Measurements from ENCODE around the gene ALG12.

ALG12 gene

DNA sequence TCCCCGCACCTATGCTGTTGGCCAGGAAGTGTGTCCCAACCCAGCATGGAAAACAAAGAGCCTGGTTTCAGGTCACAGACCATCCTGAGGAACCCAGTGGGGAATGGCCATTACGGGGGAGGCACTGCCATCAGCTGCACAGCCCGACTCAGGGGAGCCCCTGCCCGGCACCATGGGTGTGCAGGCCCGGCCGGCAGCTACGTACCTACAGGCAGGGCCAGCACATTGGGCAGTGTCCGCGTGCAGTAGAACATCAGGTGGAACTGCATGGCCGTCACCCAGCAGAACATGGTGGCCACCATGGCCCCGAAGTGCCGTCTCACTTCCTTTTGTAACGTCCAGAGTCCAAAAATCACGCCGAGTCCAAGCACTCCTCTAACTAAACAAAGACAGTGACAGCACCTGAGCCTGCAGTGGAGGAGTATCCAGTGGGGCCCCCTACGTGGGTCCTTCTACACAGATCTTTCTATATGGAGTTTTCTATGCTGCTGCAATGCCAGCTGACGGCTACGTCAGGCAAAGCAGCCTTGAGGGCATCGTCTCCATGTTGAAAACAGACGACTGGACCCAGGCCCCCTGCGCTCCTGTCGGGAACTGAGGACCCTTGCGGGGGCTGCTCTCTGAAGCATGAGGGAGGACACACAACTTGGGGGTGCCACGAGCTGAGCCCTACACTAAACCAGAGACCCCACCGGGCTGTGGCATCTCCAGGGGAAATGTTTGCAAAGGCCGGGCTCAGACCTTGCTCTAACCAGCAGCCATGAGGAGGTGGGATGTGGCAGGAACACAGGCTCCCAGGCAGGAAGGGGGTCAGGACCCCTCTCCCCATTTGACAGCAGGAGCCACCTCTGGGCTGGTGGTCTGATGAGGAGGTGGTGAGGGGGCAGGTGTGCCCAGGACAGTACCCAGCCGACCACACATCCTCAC, 7.7 kb downstream of the ALG12 start:
- DNase-seq, result no peak

DNA sequence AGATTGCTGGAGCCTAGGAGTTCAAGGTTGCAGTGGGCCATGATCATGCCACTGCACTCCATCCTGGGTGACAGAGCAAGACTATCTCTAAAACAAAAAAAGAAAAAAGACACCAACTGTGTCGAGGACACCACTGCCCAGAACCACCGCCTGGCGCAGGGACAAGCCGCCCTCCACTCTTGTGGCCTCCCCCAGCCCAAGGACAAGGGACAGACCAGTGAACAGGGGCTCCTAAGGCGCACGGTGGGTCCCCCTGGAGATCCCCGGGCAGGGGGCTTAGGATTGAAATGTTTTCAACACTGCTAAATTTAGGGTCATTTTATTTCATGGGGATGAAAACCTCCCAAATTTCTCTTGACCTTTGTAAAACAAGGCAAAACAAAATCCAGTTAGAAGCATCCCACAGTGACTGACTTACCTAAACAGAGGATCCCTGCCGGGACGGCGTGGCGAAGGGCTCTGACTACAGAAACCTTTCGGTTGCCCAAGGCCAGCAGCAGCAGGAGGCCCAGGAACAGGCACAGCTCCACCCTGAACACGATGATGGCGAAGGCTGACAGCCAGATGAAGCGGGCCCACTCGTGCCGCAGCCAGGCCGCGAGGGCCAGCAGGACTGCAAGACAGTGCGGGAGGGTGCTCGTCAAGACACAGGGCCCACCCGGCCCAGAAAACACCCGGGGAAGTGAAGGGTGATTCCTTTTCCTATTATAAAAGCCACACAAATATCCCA, 8.6 kb downstream of the ALG12 start:
- no peak for DNase-seq

DNA sequence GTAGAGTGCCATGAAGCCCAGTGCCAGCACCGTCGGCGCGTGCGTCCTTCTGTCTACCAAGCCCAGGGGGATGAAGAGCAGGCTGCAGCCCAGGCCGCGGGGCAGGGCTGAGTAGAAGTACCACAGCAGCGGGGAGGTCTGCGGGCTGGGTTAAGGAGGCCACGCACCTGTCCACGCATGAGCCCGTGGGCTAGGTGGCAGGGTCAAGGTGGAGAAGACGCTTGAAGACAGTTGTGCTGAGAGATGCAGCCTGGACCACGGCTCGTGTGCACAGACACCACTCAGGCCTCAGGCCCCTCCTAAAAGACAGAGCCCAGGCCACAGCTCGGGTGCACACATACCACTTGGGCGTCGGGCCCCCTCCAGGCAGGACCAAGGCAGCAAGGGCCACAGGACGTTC, 10.4 kb downstream of the ALG12 start:
- DNase-seq, result no peak

DNA sequence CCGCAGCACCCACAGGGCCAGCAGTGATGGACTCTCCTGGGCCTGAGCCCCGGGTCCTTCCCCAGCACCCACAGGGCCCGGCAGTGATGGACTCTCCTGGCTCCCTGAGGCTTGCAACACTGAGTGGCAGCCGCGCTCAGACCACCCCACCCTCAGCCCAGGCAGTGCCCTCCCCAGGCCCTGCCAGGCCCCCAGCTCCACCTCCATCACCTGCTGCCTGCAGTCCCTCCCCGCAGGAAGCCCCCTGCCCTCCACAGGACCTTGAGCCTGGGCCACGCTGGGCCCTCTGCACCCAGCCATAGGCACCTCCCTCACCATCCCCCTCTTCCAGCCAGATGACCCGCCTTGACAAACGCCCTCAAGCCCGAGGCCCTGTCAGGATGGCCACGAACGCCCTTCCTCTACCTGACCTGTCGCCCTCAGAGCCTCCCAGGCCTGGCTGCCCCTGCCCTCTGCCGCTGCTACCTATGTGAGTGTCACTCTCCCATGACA, 11.4 kb downstream of the ALG12 start:
- no peak for DNase-seq

DNA sequence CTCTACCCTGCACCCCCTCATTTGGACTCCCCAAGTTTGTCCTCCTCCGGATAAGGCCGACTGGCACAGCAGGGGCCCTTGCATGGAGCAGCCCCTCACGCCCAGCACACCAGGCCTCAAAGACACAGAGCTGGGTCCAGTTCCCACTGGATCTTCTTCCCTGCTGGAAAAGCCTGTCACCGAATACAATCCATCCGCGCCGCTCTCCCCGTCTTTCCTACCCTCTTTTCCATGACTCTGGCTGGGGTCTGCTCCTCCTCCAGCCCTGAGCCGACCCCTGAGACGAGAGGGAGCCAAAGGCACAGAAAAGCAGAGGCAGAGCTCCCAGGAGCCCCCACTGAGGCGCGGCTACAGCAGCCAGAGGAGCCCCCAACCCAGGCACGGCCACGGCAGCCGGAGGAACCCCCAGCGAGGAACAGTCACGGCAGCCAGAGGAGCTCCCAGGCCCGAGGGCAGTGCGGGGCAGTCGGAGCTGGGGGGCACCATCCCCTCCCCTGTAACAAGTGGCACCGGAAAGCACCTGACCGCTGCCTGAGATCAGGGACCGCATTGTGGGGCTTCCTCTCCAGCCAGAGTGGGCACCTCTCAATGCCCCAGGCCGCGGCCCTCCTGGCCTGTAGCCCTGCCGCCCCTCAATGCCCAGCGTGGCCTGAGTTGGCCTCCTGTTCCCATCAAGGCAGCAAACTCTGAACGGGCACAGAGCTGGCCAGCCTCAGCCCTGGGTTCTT, 12.0 kb downstream of the ALG12 start:
- DNase-seq, result no peak

DNA sequence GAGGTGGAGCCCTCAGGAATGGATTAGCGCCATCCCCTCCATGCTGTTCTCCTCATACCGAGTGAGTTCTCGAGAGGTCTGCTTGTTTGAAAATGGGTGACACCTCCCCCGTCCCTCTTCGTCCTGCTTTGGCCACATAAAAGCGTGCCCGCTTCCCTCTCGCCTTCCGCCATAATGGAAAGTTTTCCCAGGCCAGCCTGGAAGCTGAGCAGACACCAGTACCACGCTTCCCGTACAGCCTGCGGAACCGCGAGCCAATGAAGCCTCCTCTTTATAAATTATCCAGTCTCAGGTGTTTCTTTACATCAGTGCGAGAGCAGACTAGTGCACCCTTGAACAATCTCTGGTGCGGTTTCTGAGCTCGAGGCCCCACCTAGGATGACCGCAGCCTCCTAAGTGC, 12.8 kb downstream of the ALG12 start:
- DNase-seq, result no peak

DNA sequence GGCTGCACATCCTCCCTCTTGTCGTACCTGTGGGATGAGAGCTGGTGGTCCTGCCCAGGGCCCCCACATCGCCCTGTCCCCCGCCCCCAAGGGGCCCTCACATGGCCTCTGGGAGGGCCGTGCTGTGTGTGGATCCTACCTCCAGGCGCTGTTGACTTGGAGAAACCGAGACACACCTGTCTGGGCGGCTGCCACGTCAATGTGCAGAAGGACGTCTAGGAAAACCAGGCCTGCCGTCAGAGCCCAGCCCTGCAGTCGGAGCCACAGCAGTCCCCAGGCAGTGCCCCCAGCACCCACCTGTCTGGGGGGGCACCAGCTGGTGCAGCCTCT, 14.2 kb downstream of the ALG12 start:
- DNase-seq, result no peak

DNA sequence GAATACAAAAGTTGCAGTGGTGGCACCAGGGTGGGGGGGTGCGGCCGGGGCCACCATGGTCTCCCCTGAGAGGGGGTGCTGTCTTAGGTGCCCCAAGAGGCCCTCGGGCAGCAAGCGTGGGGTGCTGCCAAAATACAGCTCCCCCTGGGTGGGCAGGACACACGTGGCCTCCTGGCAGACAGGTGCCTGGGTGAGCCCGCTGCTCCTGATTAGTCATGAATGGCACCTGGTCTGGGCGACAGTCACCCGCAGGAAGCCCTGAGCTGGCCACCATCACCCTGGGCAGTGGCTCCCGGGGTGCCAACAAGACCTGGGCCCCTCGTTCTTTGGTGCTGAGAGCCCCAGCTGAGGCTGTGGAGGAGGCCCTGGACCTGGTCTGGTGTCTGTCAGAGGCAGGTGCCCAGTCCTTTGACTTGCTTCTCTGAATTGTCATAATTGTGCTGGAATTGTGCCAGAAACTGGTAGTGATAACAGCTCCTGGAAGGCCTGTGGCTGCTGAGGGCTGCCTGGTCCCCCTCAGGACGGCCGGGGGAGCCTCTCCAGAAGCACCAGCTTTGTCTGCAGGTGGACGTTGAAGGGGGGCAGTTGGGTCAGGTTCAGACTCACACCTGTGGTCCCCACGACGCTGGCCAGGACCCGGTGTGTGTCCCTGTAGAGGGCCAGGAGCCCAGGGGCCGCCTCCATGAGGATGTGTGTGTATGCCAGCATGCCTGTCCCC, 14.8 kb downstream of the ALG12 start:
- DNase-seq, result no peak

DNA sequence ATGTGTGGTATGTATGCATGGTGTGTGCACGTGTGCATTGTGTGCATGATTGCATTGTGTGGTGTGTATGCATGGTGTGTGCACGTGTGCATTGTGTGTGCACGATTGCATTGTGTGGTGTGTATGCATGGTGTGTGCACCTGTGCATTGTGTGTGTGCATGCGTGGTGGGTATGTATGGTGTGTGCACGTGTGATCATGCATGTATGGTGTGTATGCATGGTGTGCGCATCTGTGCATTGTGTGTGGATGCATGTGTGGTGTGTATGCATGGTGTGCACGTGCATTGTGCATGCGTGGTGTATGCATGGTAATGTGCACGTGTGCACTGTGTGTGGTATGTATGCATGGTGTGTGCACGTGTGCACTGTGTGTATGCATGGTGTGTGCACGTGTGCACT, 16.8 kb downstream of the ALG12 start:
- no peak for DNase-seq

DNA sequence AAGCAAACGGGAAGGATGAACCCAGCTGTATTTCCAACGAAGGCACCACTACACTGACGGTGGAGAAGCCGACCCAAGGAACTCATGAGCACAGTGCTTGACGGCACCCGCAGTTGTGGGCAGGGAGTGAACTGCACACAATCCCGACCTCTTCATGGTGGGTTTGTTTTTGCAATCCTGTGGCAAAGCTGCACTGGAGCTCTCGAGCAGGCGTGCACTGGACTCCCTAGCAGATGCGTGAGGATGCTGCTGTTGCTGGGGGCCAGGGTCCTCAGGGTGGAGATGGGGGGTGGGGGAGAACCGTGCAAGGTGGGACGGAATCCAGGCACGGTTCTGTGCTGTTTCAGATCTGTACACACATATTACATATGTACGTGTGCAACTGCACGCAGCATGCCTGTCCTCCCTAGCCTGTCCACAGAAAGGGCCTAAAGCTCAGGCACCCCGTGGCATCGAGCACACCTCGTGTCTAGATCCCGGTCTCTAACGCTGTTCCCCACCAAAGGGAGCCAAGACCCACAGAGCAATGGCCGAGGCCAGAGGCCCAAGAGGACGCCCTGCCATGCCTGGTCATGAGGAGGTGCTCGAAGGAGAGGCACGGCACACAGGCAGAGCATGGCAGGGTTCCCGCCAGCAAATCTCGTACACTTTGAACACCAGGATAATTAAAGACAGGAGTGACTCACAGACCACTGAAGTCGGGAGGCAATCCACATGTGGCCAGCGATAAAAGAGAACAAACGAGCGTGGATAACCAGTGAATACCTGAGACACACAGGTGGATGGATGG, 17.6 kb downstream of the ALG12 start:
- no peak for DNase-seq

DNA sequence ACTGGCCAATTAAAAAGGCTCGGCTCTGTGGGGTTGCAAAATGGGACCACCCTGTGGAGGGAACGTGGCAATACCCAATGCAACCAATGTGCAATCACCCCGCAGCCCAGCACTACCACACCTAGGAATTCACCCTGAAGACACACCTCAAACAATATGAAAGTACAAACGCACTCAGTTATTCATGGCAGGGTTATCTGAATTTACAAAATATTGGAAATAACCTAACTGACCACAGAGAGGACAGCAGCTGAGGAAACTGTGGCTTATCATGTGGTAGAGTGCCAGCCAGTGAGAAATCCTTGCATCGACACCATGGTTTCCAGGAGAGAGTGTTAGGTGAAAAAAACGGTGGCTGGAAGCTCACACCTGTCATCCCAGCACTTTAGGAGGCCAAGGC, 18.7 kb downstream of the ALG12 start:
- no peak for DNase-seq

DNA sequence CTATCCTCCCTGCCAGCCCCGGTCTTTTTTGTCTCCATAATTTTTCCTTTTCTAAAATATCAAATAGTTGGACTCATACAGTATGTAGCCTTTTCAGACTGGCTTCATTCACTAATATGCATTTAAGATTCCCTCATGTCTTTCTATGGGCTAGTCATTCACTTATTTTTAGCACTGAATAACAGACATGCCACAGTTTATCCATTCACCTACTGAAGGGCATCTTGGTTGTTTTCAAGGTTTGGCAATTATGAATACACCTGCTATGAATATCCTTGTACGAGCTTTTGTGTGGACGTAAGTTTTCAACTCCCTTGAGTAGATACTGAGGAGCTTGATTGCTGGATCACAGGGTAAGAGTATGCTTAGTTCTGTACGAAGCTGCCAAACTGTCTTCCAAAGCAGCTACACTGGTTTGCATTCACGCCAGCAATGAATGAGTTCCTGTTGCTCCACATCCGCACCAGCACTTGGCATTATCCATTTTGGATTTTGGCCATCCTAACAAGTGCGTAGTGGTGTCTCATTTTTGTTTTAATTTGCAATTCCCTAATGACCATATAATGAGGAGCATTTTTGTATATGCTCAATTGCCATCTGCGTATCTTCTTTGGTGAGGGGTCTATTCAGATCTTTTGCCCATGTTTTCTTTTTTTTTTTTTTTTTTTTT, 21.1 kb downstream of the ALG12 start:
- DNase-seq, result no peak

DNA sequence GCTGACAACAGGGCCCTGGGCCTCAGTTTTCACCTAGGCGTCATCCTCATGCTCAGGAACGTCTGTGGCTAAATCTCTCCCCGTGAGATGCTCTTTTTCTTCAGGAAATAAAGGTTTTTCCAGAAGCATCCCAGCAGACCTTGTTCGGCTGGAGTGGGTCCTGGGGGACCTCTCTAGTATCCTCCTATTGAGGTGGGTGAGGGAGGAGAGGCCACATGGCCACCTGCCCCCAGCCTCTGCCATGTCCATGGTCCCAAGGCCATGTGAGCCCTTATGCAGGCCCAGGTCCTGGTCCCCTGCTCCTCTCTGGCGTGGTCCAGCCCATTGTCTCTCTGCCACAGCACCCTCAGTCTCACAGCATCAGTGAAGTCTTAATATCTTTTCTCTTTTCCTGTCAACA, 22.0 kb downstream of the ALG12 start:
- no peak for DNase-seq

DNA sequence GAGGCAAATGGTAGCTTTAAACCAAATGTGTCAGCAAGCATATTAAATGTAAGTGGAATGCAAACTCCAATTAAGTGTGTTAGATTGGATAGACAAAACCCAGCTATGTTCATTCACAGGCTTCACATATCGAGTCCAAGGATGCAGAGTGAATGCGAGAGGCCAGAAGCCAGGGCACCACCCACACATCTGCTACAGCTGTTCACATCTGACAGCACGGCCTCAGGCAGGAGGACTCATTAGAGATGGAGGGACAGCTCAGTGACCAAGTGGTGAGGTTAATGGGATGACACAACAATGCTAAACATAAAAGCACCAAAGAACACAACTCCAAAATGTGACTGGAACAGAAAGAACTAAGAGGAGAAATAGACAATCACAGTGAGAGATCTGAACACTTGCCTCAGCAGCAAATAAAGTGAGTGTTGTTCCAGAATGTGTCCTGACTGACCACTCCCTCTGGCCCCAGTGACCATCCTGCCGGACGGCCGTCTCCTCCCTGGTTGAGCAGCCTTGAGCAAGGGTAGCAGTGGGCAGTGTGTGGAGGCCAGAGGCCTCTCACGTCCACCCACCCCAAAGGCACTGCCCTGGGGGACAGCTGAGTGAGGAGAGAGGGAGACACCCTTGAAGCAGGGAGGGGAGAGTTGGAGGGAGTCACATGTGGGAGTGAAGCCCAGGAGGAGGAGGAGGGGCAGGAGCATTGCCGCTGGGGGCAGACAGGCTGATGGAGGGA, 23.8 kb downstream of the ALG12 start:
- DNase-seq, result no peak

DNA sequence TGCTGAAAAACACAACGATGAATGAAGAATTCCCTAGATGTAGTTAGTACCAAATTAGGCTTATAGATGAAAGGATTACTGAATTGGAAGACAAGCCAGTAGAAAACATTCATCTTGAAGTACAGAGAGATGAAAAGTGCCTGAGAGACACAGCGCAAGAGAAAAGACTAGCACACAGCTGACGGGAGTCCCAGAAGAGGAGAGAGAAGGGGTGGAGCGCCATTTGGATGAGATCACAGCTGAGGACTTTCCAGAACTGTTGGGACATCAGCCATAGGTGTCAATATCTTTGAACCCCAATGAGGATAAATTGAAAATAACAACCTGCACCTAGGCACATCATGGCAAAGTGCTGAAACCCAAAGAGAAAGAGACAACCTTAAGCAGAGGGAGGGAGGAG, 25.2 kb downstream of the ALG12 start:
- DNase-seq, result no peak

DNA sequence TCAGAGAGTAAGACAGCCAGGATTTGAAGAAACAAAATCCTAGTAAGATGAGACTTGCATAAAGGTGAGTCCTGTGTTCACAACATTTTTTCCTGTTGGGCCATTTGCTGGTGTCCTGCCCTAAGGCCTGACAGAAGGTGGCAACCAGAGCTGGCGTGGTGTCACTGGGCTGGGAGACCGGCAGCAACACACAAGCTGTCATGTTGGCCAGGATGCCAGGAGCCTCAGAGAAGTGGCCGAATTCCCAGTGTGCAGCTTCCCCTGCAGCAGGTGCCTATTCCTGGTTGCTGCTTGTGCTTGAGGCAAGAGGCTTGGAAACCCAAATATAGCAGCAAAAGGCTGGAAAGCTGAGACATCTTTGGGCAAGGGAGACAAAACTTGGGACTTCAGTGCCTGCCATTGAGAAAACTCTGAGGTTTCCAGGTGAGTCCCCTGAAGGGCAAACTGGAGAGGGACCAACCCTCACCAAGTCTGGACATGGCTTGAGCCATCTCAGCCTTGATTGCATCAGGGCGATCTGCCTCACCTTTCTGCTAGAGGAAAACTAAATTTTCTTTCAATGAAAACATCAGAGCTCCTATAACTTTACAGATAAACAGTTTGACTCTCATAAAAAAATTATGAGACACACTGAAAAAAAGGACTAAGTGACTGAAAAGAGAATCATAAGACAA, 25.9 kb downstream of the ALG12 start:
- DNase-seq, result no peak

DNA sequence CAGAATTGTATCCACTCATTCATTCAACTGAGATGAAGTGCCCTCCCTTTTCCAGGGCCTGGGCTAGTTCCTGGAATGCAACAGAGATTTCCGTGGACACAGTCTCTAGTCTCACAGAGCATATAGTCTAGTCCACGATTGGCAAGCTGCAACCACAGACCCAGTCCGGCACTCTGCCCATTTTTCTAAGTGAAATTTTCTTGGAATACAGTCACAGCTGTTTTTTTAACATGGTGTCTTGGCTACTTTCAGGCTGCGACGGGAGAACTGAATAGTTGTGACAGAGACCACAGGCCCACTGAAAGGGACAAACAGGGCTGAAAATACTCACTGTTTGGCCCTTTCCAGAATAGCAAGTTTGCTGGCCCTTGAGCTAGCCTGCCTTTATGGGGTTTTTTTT, 29.2 kb downstream of the ALG12 start:
- no peak for DNase-seq

DNA sequence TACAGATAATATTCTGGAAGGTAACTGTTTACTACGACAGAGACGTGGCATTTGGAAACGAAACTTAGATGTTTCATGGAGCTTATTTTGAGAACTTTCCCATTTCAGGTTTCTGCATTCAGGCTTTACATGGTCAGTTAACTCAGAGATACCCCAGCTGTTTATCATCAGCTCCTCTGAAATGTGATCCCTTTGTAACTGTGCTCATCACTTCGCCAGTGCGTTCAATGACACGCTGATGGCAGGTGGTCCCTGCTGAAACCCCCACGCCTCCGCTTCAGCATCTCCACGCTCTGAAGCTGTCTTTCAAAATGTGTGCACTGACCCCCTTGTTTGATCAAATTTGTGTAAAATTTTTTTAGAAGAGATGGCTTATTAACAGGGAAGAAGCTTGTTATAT, 30.5 kb downstream of the ALG12 start:
- DNase-seq, result no peak

DNA sequence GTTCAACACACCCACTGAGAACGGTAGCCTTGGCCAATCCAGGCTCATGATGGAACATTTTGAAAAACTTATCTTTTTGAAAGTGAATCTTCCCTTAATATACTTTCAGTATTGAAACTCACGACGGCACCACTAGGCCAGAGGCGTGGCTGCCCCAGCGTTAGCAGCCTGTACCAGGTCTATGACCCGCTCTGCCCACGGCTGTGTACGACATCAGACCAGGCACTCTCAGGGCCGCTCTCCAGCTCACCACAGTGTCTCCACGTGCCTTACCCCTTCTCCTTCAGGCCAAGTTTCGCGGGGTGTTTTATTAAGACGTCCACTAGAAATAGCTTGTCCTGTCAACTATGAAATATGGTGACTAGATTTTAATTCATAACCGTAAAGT, 31.2 kb downstream of the ALG12 start:
- DNase-seq, result no peak

DNA sequence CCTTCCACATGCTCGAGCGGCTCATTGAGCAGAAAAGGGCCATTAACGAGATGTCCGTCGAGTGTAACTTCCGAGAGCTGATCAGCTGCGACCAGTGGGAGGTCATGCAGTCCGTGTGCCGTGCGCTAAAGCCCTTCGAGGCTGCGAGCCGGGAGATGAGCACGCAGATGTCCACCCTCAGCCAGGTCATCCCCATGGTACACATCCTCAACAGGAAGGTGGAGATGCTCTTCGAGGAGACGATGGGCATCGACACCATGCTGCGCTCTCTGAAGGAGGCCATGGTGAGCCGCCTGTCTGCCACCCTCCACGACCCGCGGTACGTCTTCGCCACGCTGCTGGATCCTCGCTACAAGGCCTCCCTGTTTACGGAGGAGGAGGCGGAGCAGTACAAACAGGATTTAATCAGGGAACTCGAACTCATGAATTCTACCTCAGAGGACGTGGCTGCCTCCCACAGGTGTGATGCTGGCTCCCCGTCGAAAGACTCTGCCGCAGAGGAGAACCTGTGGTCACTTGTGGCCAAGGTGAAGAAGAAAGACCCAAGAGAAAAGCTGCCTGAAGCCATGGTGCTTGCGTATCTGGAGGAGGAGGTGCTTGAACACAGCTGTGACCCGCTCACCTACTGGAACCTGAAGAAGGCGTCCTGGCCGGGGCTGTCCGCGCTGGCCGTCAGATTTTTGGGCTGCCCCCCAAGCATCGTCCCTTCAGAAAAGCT, 31.7 kb downstream of the ALG12 start:
- DNase-seq, result no peak

Data from activated naive CD4-positive, alpha-beta T cell (primary cell).